GM18870 (cell line): ENCODE data around the gene NPR1.
"Not testable (repeated sequence)": the region's sequence is repeated elsewhere in the genome, so short reads cannot be mapped to it uniquely, and the experiment has no call there.

Experiments
- ATAC-seq: cut with Tn5 transposase; IDR thresholded peaks from one replicate; pipeline ENCODE4 v1.9.1; 2021; ENCODE audit warnings: moderate library complexity; ENCODE audit not compliant: unreplicated experiment

NPR1 gene

GRCh38 chr1:153679337-153680119 lies 1.0 kb downstream of the NPR1 start:
- ATAC-seq = no peak

GRCh38 chr1:153680120-153680403 lies 1.6 kb downstream of the NPR1 start:
- ATAC-seq = no peak

- no peak for ATAC-seq
These were observed 4.2 kb downstream of the NPR1 start for GRCh38 chr1:153682730-153683129.

GRCh38 chr1:153683854-153684253 lies 5.4 kb downstream of the NPR1 start:
- no peak for ATAC-seq

GRCh38 chr1:153684892-153685291 lies 6.4 kb downstream of the NPR1 start:
- ATAC-seq = no peak

GRCh38 chr1:153685544-153686340 lies 7.3 kb downstream of the NPR1 start:
- ATAC-seq = no peak

- no peak for ATAC-seq
These were observed 9.0 kb downstream of the NPR1 start for GRCh38 chr1:153687346-153688125.

GRCh38 chr1:153688276-153688675 lies 9.8 kb downstream of the NPR1 start:
- ATAC-seq = no peak

- ATAC-seq = no peak
These were observed 10.3 kb downstream of the NPR1 start for GRCh38 chr1:153688736-153689328.

- no peak for ATAC-seq
These were observed 15.0 kb downstream of the NPR1 start for GRCh38 chr1:153693466-153693865.

GRCh38 chr1:153696741-153697140 lies 18.3 kb downstream of the NPR1 start:
- no peak for ATAC-seq

- ATAC-seq = no peak
These were observed 18.9 kb downstream of the NPR1 start for GRCh38 chr1:153697191-153698019.

GRCh38 chr1:153698020-153698922 lies 19.8 kb downstream of the NPR1 start:
- ATAC-seq = no peak

GRCh38 chr1:153698923-153699714 lies 20.6 kb downstream of the NPR1 start:
- ATAC-seq = no peak

GRCh38 chr1:153699768-153700167 lies 21.3 kb downstream of the NPR1 start:
- ATAC-seq = no peak

GRCh38 chr1:153705484-153705883 lies 27.0 kb downstream of the NPR1 start:
- no peak for ATAC-seq

- no peak for ATAC-seq
These were observed 32.5 kb downstream of the NPR1 start for GRCh38 chr1:153711026-153711425.

GRCh38 chr1:153716211-153716610 lies 37.7 kb downstream of the NPR1 start:
- not testable (repeated sequence) for ATAC-seq

GRCh38 chr1:153717330-153717729 lies 38.8 kb downstream of the NPR1 start:
- no peak for ATAC-seq
